22Rv1 (cell line): Measurements from ENCODE around the gene LATS1.

Source experiments
- CTCF ChIP-seq: fragments of 450-650 bp; IDR thresholded peaks from 2 replicates; pipeline ENCODE4 v1.5.1; 2017; ENCODE audit warnings: mild to moderate bottlenecking
- ZFX ChIP-seq: fragments of 450-650 bp; IDR thresholded peaks from 2 replicates; pipeline ENCODE4 v1.6.1; 2017; ENCODE audit warnings: antibody characterized with exemption, borderline replicate concordance

DNA sequence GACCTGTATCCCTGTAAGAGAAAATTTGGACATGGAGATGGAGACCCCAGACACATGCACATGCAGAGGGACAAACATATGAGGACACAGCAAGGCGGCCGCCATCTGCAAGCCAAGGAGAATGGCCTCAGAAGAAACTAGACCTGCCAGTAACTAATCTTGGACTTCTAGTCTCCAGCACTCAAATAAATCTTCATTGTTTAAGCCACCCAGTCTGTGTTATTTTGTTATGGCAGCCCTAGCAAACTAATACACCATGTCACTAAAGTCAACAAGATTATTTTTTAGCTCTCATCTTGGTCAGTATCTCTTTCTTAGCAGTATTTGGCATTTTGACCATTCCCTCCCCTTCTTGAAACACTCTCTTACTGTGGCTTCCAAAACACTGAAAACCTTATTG is 26.7 kb downstream of the LATS1 start:
- TF ChIP-seq CTCF (no peak), ZFX (no peak)
